GM21515 (cell line): ENCODE measurements around the gene BRD3OS.
A peak's percentile ranks its signal among the peaks of the same experiment; 100 is the strongest.
"Not testable (repeated sequence)": the region's sequence is repeated elsewhere in the genome, so short reads cannot be mapped to it uniquely, and the experiment has no call there.

Experiments
- ATAC-seq: cut with Tn5 transposase; IDR thresholded peaks from one replicate; pipeline ENCODE4 v1.9.1; 2021; ENCODE audit not compliant: unreplicated experiment

The BRD3OS gene

GRCh38 chr9:133988771-133989170 lies 36.5 kb upstream of the BRD3OS start:
- ATAC-seq: not testable (repeated sequence)

GRCh38 chr9:133989625-133990365 lies 35.5 kb upstream of the BRD3OS start:
- no peak for ATAC-seq

GRCh38 chr9:133990366-133991213 lies 34.7 kb upstream of the BRD3OS start:
- ATAC-seq: no peak

GRCh38 chr9:133991214-133991921 lies 33.9 kb upstream of the BRD3OS start:
- peak; percentile 5 for ATAC-seq

- peak; percentile 47 for ATAC-seq
Measured at GRCh38 chr9:133991964-133992779, 33.1 kb upstream of the BRD3OS start, which contains the start of gene VAV2. VAV2 (minus strand) TSS chr9:133992324; CDS start chr9:133992278, 46 bp downstream.

- peak; percentile 33 for ATAC-seq
Measured at GRCh38 chr9:133992780-133993634, 32.3 kb upstream of the BRD3OS start.

GRCh38 chr9:133993635-133994253 lies 31.5 kb upstream of the BRD3OS start:
- no peak for ATAC-seq

GRCh38 chr9:133994353-133995011 lies 30.8 kb upstream of the BRD3OS start:
- ATAC-seq: no peak

GRCh38 chr9:133995012-133995896 lies 30.0 kb upstream of the BRD3OS start:
- no peak for ATAC-seq

GRCh38 chr9:133996531-133997520 lies 28.5 kb upstream of the BRD3OS start:
- no peak for ATAC-seq

GRCh38 chr9:133997584-133997983 lies 27.7 kb upstream of the BRD3OS start:
- ATAC-seq: no peak

GRCh38 chr9:133998915-133999595 lies 26.2 kb upstream of the BRD3OS start:
- no peak for ATAC-seq

GRCh38 chr9:133999851-134000265 lies 25.4 kb upstream of the BRD3OS start:
- ATAC-seq: no peak

GRCh38 chr9:134002796-134003195 lies 22.5 kb upstream of the BRD3OS start:
- no peak for ATAC-seq

GRCh38 chr9:134003237-134003636 lies 22.0 kb upstream of the BRD3OS start:
- ATAC-seq: no peak
